NCI-H1048 (cell line): ENCODE measurements around the gene EFTUD2.

Source experiments
- DNase-seq: peaks from one replicate; lab custom pipeline; 2025; lab: John Stamatoyannopoulos, UW

EFTUD2 gene

DNA sequence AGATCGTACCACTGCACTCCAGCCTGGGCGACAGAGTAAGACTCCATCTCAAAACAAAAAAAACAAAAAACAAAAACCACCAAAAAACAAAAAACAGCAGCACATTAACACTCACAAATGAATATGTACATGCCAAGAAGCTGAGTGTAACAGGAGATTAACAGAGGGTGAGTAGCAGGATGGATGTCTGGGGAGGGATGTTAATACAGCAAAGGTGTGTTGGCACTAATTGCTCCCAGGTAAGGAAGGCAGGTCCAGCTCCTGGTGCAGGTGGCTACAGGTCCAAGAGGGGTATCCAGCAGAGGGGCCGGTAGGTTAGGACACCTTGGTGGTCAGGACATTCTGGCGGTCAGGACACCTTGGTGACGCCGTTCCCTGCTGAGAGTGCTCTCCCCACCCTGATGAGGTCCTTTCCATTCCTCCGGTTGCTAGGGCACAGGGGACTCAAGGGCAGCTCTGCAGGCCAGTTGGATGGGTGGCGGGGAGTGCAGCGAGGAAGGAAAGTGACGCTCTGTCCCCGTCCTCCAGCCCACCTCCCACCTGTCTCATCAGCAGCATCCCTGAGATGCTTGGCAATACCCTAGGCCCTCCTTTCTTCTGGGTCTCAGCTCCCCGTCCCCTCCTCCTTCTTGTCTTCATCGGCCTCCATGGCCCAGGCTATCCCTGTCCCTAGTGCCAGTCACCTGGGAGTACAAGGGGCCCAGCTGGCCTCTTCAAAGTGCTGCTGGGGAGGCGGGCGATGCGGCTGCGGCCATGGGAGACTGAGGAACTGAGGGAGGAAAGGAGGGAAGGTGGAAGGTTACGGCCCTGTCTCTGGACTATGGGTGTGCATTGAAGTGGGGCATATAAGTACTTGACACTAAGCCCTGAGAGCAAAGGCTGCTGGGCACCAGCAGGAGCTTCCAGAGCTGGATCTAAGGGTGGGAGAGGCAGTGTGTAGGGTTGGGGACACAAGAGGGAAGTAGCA, 26.8 kb upstream of the EFTUD2 start:
- DNase-seq: no peak

DNA sequence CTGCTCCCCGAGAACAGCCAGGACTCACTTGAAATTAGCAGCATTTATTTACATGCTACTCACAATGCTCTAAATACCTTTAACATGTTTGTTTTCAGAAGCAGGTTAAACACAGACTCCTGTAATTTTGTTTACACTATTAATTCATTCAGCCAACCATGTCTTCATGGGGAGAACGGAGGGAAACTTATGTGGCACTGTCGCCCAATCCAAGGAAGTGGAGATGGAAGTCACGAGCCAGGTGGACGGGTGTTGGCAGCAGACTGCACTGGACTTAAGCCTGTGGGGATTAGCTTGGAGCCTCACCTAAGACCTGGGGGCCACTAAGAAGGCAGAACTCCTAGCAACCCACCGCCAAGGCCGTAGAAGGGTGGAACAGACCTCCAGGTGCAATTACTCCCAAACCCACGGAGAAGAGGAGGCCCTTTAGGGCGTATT, 24.9 kb upstream of the EFTUD2 start:
- DNase-seq: no peak

- DNase-seq: no peak
Observed at GRCh38 chr17:44922746-44923470, 23.7 kb upstream of the EFTUD2 start.

GRCh38 chr17:44922136-44922535, 22.9 kb upstream of the EFTUD2 start:
- DNase-seq: no peak

GRCh38 chr17:44921122-44921882, 22.1 kb upstream of the EFTUD2 start:
- DNase-seq: no peak

- no peak for DNase-seq
Observed at GRCh38 chr17:44920565-44920940, 21.3 kb upstream of the EFTUD2 start.

DNA sequence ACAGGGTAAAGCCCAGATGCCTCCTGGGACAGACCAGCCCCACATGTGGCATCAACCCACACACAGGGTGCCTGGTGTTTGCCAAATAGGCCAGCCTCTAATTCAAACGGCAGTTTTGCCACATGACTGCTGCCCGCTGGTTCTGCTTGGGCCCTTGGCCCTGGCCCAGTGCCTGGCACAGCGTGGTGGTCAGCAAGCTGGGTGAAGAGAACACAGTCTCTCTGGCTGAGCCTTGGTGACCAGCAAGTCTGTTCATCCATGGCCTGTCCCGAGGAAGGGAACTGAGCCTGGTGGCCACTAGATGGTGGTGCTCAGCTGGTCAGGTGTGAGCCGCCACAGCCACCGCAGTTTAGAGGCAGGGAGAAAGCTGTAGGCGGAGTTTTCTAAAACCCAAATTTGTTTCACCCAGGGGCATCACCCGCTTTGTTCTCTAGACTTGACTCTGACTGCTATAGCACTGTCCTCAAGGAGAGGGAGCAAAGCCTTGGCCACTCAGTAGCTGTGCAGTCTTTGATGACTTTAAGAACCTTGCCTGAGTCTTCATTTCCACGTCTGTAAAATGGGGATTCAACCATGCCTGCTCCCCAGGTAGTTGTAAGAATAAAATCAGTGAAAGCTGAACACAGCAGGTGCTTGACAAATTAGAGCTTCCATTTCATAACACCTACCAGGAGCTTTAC, 20.8 kb upstream of the EFTUD2 start:
- DNase-seq: no peak

GRCh38 chr17:44919411-44919810, 20.2 kb upstream of the EFTUD2 start:
- DNase-seq: no peak

- no peak for DNase-seq
Observed at GRCh38 chr17:44918006-44918405, 18.8 kb upstream of the EFTUD2 start.

- no peak for DNase-seq
Observed at GRCh38 chr17:44917456-44917855, 18.2 kb upstream of the EFTUD2 start.

DNA sequence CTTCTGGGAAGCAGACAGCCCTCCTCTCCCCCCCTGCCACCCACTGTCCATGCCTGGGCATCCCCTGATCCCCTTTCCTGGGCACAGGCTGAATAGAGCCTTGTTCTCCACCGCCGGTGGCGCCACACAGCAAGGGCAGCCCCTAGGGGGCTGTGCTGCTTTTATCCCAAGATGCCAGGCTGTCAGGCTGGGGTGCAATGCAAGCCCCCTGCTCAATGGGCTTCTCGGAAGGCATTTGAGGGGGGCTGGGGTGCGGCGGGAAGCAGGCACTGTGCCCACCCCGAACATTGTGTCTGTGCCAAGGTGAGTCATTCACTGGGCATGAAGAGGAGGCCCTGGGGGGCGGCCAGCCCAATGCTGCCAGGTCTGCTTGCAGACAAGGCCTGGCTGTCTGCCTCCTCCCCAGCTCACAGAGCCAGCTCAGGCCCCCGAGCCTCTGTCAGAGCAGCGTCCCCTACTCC, 17.6 kb upstream of the EFTUD2 start:
- no peak for DNase-seq

- no peak for DNase-seq
Observed at GRCh38 chr17:44915862-44916780, 16.9 kb upstream of the EFTUD2 start.

DNA sequence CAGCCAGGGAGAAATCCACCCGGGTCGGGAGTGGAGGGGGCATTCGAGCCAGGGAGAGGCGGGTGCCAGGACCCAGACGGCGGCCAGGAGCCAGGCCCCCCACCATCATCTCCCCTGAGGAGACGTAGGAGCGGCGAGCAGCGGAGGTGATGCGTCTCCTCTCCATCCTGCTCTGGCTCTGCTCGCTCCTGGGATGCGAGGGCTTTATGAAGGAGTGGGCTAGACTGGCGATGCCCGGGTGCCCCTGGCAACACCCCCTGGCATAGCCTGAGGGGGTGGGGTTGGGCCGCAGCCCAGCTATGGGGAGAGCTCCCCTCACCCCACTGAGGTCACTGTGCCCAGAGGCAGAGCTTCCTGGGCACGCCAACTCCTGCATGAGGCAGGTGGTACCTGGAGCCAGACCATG, 16.1 kb upstream of the EFTUD2 start, which contains the start of gene GFAP:
Gene GFAP (minus strand): TSS at position 180 of the 406 bp plus-strand sequence. CDS start 14 bp downstream, at position 166.
- no peak for DNase-seq

GRCh38 chr17:44914698-44915271, 15.5 kb upstream of the EFTUD2 start:
- no peak for DNase-seq

- no peak for DNase-seq
Observed at GRCh38 chr17:44914148-44914547, 14.9 kb upstream of the EFTUD2 start.

DNA sequence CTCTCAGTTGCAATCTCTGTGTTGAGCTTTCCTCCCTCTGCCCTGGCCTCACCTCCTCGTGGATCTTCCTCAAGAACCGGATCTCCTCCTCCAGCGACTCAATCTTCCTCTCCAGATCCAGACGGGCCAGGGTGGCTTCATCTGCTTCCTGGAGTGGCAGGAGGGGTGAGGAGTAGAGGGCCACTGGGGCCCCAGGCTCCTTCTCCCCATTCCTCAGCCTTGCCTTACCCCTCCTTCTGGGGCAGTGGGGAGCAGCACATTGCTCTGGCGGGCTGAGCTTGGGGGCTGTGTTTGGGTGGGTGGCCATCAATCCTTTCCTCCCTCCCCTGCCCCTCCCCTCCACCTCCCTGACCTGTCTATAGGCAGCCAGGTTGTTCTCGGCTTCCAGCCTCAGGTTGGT, 14.4 kb upstream of the EFTUD2 start:
- no peak for DNase-seq

DNA sequence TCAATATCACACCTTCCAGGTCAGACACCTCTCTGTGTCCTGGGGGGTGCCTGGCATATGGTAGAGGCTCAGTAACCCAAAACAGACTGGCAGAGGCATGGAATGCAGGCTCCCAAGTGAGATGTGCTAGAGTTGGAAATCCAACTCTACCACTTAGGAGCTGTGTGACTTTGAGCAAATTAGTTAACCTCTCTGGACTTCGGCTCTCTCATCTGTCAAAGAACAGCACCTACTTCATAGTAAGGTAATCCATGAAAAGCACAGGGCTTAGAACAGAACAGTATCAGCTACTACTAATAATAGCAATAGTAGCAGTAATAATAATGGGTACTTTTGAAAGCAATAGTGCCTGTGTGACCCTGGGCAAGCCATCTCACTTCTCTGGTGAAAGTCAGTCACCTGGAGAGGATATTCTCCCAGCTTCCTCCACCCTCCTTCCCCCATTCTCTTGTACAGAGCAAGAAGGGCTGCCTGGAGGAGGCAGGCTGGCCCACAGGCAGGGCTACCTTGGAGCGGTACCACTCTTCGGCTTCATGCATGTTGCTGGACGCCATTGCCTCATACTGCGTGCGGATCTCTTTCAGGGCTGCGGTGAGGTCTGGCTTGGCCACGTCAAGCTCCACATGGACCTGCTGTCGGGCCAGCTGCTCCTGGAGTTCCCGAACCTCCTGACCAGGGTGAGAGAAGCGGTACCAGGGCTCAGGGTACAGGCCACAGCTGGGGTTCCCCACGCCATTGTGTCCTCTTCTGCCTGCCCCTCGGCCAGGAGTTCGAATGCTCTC, 13.7 kb upstream of the EFTUD2 start:
- no peak for DNase-seq

GRCh38 chr17:44911133-44912001, 12.1 kb upstream of the EFTUD2 start:
- no peak for DNase-seq
